NCI-H446 treated with DMSO at 0.1 percent for 48 hours (cell line): ENCODE results near the gene RPL10L.

Experiments used
- DNase-seq: peaks from one replicate; lab custom pipeline; 2025; lab: John Stamatoyannopoulos, UW

The RPL10L gene

GRCh38 chr14:46651526-46652144, at the start of gene RPL10L:
Gene RPL10L (minus strand): TSS chr14:46651781. CDS start chr14:46651736, 45 bp downstream.
- no peak for DNase-seq

- DNase-seq, result no peak
Measured at GRCh38 chr14:46691819-46692218, 40.2 kb upstream of the RPL10L start.

- DNase-seq, result no peak
Measured at GRCh38 chr14:46686652-46687051, 35.1 kb upstream of the RPL10L start.

GRCh38 chr14:46672128-46672527, 20.5 kb upstream of the RPL10L start:
- no peak for DNase-seq

GRCh38 chr14:46663382-46663781, 11.8 kb upstream of the RPL10L start:
- no peak for DNase-seq

GRCh38 chr14:46661728-46662127, 10.1 kb upstream of the RPL10L start:
- no peak for DNase-seq

- no peak for DNase-seq
Measured at GRCh38 chr14:46653031-46653755, 1.6 kb upstream of the RPL10L start.

- DNase-seq, result no peak
Measured at GRCh38 chr14:46646796-46647195, 4.8 kb downstream of the RPL10L start.

- DNase-seq, result no peak
Measured at GRCh38 chr14:46626876-46627275, 24.7 kb downstream of the RPL10L start.
